ENCODE measurements around the gene PCDHGA4.

- TF ChIP-seq CTCF (IDR thresholded peaks at IDR 0.05) (no peak), POLR2A (IDR thresholded peaks at IDR 0.05) (no peak)
These were observed 11.4 kb downstream of the PCDHGA4 start for GRCh38 chr5:141366016-141366896.

All from ovary (tissue), 3 donors.